Measurements from ENCODE around the gene IGHMBP2. TPM values are rescaled to one million over a fixed set of nuclear protein-coding genes. Genes with fewer than 3 reads are reported as not detected.

Gene IGHMBP2
- total RNA-seq, 4 donors from 2014 or later: 22.9 to 55.0 (median 30.3) TPM

DNA sequence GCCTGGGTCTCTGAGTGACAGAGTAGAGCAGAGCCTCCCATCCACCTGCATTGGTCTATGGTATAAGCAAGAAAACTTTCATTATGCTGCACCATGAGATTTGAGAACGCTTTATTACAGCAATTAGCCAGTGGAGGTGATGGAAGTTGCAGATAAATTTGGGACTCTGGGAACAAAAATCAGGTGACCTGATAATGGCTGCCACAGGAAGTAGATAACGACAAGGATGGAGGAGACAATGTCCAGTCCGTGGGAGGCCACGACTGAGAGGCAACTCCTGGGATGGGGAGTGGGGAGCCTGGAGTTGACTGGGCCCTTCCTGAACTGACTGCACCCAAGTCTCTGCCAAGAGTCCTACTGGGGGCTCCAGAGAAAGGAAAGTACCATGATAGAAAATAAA, 72.4 kb downstream of the IGHMBP2 start:
- Histone ChIP-seq H3K4me3 (no peak overlapping the region), H3K27ac (no peak overlapping the region), H3K36me3 (no peaks in the 10 kb centered on the region), H3K9me3 (no peaks in the 10 kb centered on the region), H3K4me1 (peaks cover 9% of the 10 kb centered on the region), H3K27me3 (peaks cover 1% of the 10 kb centered on the region)
- DNase-seq (ENCODE audit: low spot score in 2 of 2): peak; percentile 17 to 66
- TF ChIP-seq POLR2AphosphoS5 (IDR thresholded peaks at IDR 0.05) (no peak), POLR2A (IDR thresholded peaks at IDR 0.05) (no peak), EP300 (IDR thresholded peaks at IDR 0.05) (no peak)
- TF ChIP-seq, protein P1, sequence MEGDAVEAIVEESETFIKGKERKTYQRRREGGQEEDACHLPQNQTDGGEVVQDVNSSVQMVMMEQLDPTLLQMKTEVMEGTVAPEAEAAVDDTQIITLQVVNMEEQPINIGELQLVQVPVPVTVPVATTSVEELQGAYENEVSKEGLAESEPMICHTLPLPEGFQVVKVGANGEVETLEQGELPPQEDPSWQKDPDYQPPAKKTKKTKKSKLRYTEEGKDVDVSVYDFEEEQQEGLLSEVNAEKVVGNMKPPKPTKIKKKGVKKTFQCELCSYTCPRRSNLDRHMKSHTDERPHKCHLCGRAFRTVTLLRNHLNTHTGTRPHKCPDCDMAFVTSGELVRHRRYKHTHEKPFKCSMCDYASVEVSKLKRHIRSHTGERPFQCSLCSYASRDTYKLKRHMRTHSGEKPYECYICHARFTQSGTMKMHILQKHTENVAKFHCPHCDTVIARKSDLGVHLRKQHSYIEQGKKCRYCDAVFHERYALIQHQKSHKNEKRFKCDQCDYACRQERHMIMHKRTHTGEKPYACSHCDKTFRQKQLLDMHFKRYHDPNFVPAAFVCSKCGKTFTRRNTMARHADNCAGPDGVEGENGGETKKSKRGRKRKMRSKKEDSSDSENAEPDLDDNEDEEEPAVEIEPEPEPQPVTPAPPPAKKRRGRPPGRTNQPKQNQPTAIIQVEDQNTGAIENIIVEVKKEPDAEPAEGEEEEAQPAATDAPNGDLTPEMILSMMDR (IDR thresholded peaks at IDR 0.05): no peak
- WGBS: 61% methylated on average over 4 of the region's 4 CpGs

DNA sequence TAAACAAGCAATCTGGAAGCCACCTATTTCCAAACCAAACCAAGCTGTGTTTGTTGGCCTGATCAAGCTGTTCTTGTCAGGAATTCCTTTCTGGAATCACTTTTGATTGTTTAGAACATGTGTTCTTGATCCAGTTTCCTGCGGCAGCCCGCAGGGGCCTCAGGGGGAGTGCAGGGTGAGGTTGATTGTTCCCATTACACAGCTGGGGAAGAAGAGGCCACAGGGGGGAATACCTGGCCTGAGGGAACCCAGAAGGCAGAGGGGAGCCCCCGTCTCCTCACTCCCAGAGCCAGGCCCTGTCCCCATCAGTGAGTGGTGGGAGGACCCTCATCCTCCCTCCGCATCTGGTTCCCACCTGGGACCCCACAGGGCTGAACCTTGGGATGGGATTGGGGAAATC, 72.9 kb downstream of the IGHMBP2 start:
- H3K9me3 ChIP-seq: no peaks in the 10 kb centered on the region
- DNase-seq (ENCODE audit: low spot score in 2 of 2): peak; percentile 26 to 40
- no peaks in the 10 kb centered on the region for H3K27me3 ChIP-seq
- no peak for TF ChIP-seq POLR2A (IDR thresholded peaks at IDR 0.05)
- TF ChIP-seq POLR2AphosphoS5 (IDR thresholded peaks at IDR 0.05): no peak
- TF ChIP-seq EP300 (IDR thresholded peaks at IDR 0.05): no peak
- TF ChIP-seq, protein P1 (IDR thresholded peaks at IDR 0.05): no peak
- H3K27ac ChIP-seq: no peak overlapping the region
- H3K36me3 ChIP-seq: no peaks in the 10 kb centered on the region
- no peak overlapping the region for H3K4me3 ChIP-seq
- 38% methylated on average over 4 of the region's 4 CpGs for WGBS
- peaks cover 9% of the 10 kb centered on the region for H3K4me1 ChIP-seq

DNA sequence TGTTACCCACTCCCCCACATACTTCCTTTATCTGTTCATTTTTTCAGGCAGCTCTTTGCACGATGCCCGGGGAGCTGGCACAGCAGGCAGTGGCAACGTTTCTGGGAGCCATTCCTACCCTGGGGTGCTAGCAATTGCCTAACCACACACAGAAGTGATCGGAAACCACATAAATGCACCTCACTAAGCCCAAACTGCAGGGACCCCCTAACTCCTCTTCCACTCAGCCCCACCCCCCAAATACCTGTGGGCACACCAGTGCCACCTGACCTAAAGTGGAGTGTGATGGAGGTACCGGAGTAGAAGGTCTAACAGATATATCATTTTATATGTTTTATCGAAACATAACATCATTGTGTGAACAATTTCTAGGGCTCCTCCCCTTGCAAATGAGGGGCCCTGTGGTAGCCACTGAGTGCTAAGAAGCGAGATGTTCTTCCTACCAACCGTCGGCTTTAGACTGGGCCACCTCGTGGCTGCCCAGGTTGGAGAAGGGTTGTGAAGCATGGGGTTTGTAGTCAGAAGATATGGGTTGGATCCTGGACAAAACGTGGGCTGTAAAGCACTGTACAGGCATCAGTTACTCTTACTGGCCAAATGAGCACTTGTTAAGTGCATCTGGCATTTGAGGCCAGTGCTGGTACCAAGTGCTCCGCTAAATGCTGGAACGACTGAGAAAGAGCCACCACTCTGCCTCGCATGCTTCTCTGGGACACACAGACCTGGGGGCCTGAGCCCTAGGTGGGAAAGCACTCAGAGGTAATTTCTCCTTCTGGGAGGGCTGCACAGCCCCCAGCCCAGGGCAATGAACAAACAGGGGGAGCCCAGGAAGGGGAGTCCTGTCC, 74.3 kb downstream of the IGHMBP2 start:
- TF ChIP-seq POLR2AphosphoS5 (IDR thresholded peaks at IDR 0.05) (no peak), POLR2A (IDR thresholded peaks at IDR 0.05) (no peak), EP300 (IDR thresholded peaks at IDR 0.05) (no peak)
- TF ChIP-seq, protein P1 (IDR thresholded peaks at IDR 0.05): no peak
- H3K27me3 ChIP-seq: no peaks in the 10 kb centered on the region
- H3K27ac ChIP-seq: no peak overlapping the region
- no peaks in the 10 kb centered on the region for H3K9me3 ChIP-seq
- H3K4me3 ChIP-seq: no peak overlapping the region
- DNase-seq (ENCODE audit: low spot score in 2 of 2): peak; percentile 39 to 49
- WGBS: 65% methylated on average over 14 of the region's 14 CpGs
- no peaks in the 10 kb centered on the region for H3K36me3 ChIP-seq
- peaks cover 9% of the 10 kb centered on the region for H3K4me1 ChIP-seq

DNA sequence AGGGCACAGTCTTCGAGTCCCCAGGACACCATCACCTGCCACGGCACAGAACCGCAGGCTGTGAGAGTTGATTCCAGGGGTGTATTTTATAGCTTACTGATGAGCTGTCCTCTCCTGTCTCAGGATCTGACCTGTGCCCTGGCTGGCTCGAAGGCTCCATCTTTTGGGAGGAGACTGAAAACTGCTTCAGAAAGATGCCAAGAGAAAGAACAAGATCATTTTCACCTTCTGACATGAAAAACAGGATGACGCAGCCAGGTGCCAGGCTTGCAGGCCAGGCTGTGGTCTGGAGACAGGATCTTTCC, 74.9 kb downstream of the IGHMBP2 start:
- Histone ChIP-seq H3K4me1 (peaks cover 7% of the 10 kb centered on the region), H3K27ac (no peak overlapping the region), H3K9me3 (no peaks in the 10 kb centered on the region), H3K27me3 (no peaks in the 10 kb centered on the region), H3K36me3 (no peaks in the 10 kb centered on the region), H3K4me3 (no peak overlapping the region)
- TF ChIP-seq EP300 (IDR thresholded peaks at IDR 0.05) (no peak), POLR2A (IDR thresholded peaks at IDR 0.05) (no peak), POLR2AphosphoS5 (IDR thresholded peaks at IDR 0.05) (no peak)
- TF ChIP-seq, protein P1 (IDR thresholded peaks at IDR 0.05): no peak
- WGBS: 88% methylated on average over 5 of the region's 5 CpGs
- peak in 1 of 2 donors; percentile 67 for DNase-seq (ENCODE audit: low spot score in 2 of 2)

DNA sequence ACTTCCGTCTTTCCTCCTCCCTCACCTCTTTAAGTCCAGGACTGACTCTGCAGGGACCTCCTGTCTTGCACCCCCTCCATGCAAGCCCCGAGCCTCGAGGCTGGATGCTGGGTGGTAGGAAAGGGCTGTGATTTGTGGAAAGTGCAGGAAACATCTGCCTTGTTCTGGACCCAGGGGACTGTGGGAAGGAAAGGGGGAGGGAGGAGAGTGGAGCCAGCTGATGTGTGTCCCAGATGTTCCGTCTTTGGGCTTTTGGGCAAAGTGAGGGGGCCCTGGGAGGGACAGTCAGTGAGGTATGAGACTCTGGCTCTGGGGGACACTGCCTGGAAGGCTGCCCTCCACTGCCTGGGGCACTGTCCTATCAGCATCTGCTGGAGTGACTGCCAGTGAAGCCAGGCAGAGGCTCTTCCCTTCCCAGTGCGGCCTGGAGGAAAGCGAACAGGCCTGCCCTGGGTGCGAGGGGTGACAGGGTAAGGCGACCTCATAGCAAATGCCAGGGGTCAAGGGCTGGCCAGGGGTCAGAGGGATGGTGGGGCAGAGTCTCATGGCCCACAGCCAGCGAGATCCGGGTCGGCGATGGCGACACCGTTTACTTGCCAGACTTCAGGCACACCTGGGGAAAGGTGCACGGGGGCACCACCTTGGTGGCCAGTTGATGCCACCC, 75.4 kb downstream of the IGHMBP2 start:
- no peaks in the 10 kb centered on the region for H3K36me3 ChIP-seq
- no peak overlapping the region for H3K27ac ChIP-seq
- WGBS: 56% methylated on average over 14 of the region's 15 CpGs
- DNase-seq (ENCODE audit: low spot score in 2 of 2): peak; percentile 63 to 75
- H3K4me3 ChIP-seq: no peak overlapping the region
- TF ChIP-seq POLR2AphosphoS5 (IDR thresholded peaks at IDR 0.05) (no peak), POLR2A (IDR thresholded peaks at IDR 0.05) (no peak)
- TF ChIP-seq, protein P1 (IDR thresholded peaks at IDR 0.05): no peak
- H3K4me1 ChIP-seq: peaks cover 6% of the 10 kb centered on the region
- no peaks in the 10 kb centered on the region for H3K27me3 ChIP-seq
- H3K9me3 ChIP-seq: no peaks in the 10 kb centered on the region

Measured in suprapubic skin (tissue), 4 donors.